IPS DF 4.7 (cell line): ENCODE measurements around the gene NIM1K.
"Not testable (repeated sequence)": the region's sequence is repeated elsewhere in the genome, so short reads cannot be mapped to it uniquely, and the experiment has no call there.

Experiments used
- DNase-seq: peaks from one replicate; pipeline ENCODE4 v3.0.0-alpha.2; 2013; ENCODE audit warnings: low spot score; ENCODE audit errors: extremely low read depth

NIM1K gene

GRCh38 chr5:43190755-43191603, 1.0 kb upstream of the NIM1K start:
- no peak for DNase-seq

GRCh38 chr5:43192558-43193180, 644 bp downstream of the NIM1K start:
- no peak for DNase-seq

GRCh38 chr5:43193181-43193893, 1.3 kb downstream of the NIM1K start:
- DNase-seq = no peak

GRCh38 chr5:43193894-43194265, 1.9 kb downstream of the NIM1K start:
- no peak for DNase-seq

- DNase-seq = no peak
Observed at GRCh38 chr5:43195670-43196265, 3.7 kb downstream of the NIM1K start.

GRCh38 chr5:43197535-43197934, 5.5 kb downstream of the NIM1K start:
- no peak for DNase-seq

GRCh38 chr5:43201442-43201841, 9.4 kb downstream of the NIM1K start:
- not testable (repeated sequence) for DNase-seq

- no peak for DNase-seq
Observed at GRCh38 chr5:43202380-43202779, 10.4 kb downstream of the NIM1K start.

GRCh38 chr5:43203373-43203772, 11.3 kb downstream of the NIM1K start:
- DNase-seq = no peak

GRCh38 chr5:43204958-43205357, 12.9 kb downstream of the NIM1K start:
- DNase-seq = no peak

- no peak for DNase-seq
Observed at GRCh38 chr5:43207601-43208000, 15.6 kb downstream of the NIM1K start.

GRCh38 chr5:43208658-43209057, 16.6 kb downstream of the NIM1K start:
- no peak for DNase-seq

GRCh38 chr5:43209060-43209459, 17.0 kb downstream of the NIM1K start:
- DNase-seq = no peak

- DNase-seq = no peak
Observed at GRCh38 chr5:43209833-43210232, 17.8 kb downstream of the NIM1K start.

GRCh38 chr5:43210570-43210969, 18.5 kb downstream of the NIM1K start:
- DNase-seq = no peak

GRCh38 chr5:43213951-43214350, 21.9 kb downstream of the NIM1K start:
- DNase-seq = no peak

GRCh38 chr5:43215073-43215631, 23.1 kb downstream of the NIM1K start:
- no peak for DNase-seq

- no peak for DNase-seq
Observed at GRCh38 chr5:43216941-43217340, 24.9 kb downstream of the NIM1K start.

GRCh38 chr5:43219120-43219519, 27.1 kb downstream of the NIM1K start:
- no peak for DNase-seq

GRCh38 chr5:43221502-43221901, 29.5 kb downstream of the NIM1K start:
- DNase-seq = no peak

GRCh38 chr5:43225649-43226245, 33.7 kb downstream of the NIM1K start:
- no peak for DNase-seq
